Activated naive CD4-positive, alpha-beta T cell treated with anti-CD3 and anti-CD28 coated beads, Interleukin-2, amount 50 U/mL, for 24 hours (primary cell): Measurements from ENCODE around the gene SLC39A5.
"Not testable (repeated sequence)": the region's sequence is repeated elsewhere in the genome, so short reads cannot be mapped to it uniquely, and the experiment has no call there.

Experiments
- H3K27ac Mint-ChIP-seq: one replicate; pipeline ENCODE4 v1.8.0; 2021; ENCODE audit warnings: mild to moderate bottlenecking, mixed read lengths
- H3K27me3 Mint-ChIP-seq: one replicate; pipeline ENCODE4 v1.8.0; 2021; ENCODE audit warnings: mixed read lengths
- H3K36me3 Mint-ChIP-seq: one replicate; pipeline ENCODE4 v1.8.0; 2021; ENCODE audit warnings: mixed read lengths
- H3K4me1 Mint-ChIP-seq: one replicate; pipeline ENCODE4 v1.8.0; 2021; ENCODE audit warnings: mixed read lengths
- H3K4me3 Mint-ChIP-seq: one replicate; pipeline ENCODE4 v1.8.0; 2021; ENCODE audit warnings: mild to moderate bottlenecking, mixed read lengths
- H3K9me3 Mint-ChIP-seq: one replicate; pipeline ENCODE4 v1.8.0; 2021; ENCODE audit warnings: mixed read lengths

The SLC39A5 gene, protein sequence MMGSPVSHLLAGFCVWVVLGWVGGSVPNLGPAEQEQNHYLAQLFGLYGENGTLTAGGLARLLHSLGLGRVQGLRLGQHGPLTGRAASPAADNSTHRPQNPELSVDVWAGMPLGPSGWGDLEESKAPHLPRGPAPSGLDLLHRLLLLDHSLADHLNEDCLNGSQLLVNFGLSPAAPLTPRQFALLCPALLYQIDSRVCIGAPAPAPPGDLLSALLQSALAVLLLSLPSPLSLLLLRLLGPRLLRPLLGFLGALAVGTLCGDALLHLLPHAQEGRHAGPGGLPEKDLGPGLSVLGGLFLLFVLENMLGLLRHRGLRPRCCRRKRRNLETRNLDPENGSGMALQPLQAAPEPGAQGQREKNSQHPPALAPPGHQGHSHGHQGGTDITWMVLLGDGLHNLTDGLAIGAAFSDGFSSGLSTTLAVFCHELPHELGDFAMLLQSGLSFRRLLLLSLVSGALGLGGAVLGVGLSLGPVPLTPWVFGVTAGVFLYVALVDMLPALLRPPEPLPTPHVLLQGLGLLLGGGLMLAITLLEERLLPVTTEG

GRCh38 chr12:56229916-56230431 lies at the start of gene SLC39A5:
TSS of gene SLC39A5 (plus strand) at chr12:56230051. CDS start at chr12:56231275, 1,224 bp downstream.
- Mint-ChIP-seq H3K9me3 (no peaks in the 10 kb centered on the region), H3K27ac (no peak within 1 kb of the TSS), H3K36me3 (peaks cover 2% of the 10 kb centered on the region), H3K4me3 (no peak within 1 kb of the TSS), H3K27me3 (no peaks in the 10 kb centered on the region), H3K4me1 (peaks cover 6% of the 10 kb centered on the region)

GRCh38 chr12:56186957-56187356 lies 42.9 kb upstream of the SLC39A5 start:
- H3K27me3 Mint-ChIP-seq: no peaks in the 10 kb centered on the region
- H3K4me3 Mint-ChIP-seq: peak overlapping the region; percentile 90
- peaks cover 38% of the 10 kb centered on the region for H3K4me1 Mint-ChIP-seq
- H3K27ac Mint-ChIP-seq: peak overlapping the region; percentile 85
- H3K36me3 Mint-ChIP-seq: peaks cover 6% of the 10 kb centered on the region
- no peaks in the 10 kb centered on the region for H3K9me3 Mint-ChIP-seq

DNA sequence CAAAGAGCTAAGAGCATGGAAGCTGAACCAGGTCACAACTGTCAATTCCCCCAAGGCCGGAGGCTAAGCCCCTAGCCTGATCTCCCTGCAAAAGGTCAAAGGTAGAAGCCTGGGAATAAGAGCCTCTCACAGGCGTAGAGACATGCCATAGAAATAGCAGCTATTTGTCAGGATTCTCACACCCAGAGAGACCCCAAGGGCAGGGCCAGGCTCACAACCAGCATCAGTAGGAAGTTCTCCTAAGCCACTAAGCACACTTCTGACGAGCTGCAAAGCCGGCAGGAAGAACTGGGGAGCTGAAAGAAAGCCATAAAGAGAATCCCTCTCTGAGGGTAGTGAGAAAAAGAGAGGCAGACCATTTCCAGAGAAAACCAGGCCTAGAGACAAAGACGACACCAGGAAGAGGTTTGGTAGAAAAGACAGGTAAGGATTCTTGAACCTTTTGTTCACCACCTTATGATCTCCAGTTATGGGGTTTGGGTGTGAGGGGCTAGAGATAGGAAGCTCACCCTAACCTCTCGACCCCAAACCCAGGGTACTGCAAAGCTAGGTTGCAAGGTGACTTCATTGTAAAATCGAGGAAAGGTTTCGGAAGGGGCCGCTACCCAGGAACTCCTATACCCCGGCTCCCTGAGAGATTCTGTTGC lies 41.6 kb upstream of the SLC39A5 start:
- no peaks in the 10 kb centered on the region for H3K9me3 Mint-ChIP-seq
- H3K36me3 Mint-ChIP-seq: peaks cover 6% of the 10 kb centered on the region
- peaks cover 45% of the 10 kb centered on the region for H3K4me1 Mint-ChIP-seq
- H3K27ac Mint-ChIP-seq: peak overlapping the region; percentile 91
- H3K4me3 Mint-ChIP-seq: peak overlapping the region; percentile 90
- no peaks in the 10 kb centered on the region for H3K27me3 Mint-ChIP-seq

- peaks cover 49% of the 10 kb centered on the region for H3K4me1 Mint-ChIP-seq
- H3K36me3 Mint-ChIP-seq: peaks cover 6% of the 10 kb centered on the region
- no peaks in the 10 kb centered on the region for H3K27me3 Mint-ChIP-seq
- peak overlapping the region; percentile 90 for H3K4me3 Mint-ChIP-seq
- H3K9me3 Mint-ChIP-seq: no peaks in the 10 kb centered on the region
- peak overlapping the region; percentile 91 for H3K27ac Mint-ChIP-seq
Observed at GRCh38 chr12:56188778-56189098, 41.1 kb upstream of the SLC39A5 start.

DNA sequence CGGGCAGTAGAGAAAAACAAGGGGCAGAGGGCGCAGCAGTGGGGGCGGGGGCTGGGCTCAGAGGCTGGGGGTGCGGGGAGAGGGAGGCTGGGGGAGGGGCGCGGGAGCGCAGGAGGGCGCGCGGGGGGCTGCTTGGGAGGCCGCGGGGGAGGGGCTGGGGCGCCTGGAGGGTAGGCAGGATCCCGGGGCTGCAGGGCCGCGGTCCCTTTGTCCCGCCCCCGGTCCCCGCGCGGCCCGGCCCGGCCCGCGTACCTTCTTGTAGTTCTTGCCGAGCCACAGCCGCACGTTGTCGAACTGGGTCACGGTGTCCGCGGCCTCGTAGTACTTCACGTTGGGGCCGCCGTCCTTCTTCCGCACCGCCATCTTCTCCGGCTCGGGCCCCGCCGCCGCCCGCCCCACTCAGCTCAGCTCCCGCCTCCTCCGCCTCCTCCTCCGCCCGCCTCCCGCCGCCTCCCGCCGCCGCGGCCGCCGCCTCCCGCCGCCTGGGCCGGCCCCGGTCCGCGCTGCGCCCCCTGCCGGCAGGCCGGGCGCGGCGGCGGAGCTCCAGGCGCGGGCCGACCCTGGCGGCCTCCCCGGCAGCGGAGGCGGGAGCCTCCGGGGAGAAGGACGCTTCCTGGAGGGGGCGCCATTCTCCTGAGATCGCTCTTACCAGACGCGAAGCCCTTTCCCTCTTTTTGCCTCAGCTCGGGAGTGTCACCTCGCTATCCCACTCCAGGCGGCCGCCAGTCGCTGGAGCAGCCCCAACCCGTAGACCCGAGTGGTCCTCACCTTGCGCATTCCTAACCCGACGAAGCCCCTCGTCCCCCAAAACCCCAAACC lies 40.5 kb upstream of the SLC39A5 start, which contains the start of gene SMARCC2:
Gene SMARCC2 (minus strand): TSS at position 385 of the 819 bp plus-strand sequence. CDS start 22 bp downstream, at position 363.
- Mint-ChIP-seq H3K4me1 (peaks cover 49% of the 10 kb centered on the region), H3K4me3 (peak within 1 kb of the TSS; percentile 98), H3K27ac (peak within 1 kb of the TSS; percentile 100), H3K36me3 (peaks cover 5% of the 10 kb centered on the region), H3K9me3 (no peaks in the 10 kb centered on the region), H3K27me3 (no peaks in the 10 kb centered on the region)

DNA sequence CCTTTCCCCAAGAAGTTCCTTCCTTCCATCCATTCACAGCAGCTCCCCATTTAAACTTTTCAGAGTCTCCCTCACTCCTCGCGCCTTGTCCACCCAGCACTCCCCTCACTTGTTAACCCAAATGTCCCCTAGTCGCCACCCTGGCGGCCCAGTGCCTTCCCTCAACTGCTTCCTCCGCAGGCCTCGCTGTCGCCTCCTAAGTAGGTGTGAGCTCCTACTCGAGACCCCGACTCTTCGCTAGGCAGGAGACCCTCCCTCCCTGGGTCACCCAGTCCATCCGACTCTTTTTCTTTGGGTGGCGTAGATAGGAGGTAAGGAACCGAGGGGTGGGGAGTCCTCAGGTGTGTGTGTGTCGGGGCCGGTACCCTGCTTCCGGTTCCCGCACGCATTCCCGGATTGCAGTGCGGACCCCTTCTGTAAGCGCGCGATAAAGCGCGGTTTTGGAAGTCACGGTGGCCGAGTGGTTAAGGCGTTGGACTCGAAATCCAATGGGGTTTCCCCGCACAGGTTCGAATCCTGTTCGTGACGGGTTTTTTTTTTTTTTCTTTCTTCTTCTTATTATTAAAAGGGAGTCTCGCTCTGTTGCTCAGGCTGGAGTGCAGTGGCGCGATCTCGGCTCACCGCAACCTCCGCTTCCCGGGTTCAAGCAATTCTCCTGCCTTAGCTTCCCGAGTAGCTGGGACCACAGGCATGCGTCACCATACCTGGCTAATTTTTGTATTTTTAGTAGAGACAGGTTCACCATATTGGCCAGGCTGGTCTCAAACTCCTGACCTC lies 39.7 kb upstream of the SLC39A5 start:
- H3K9me3 Mint-ChIP-seq: no peaks in the 10 kb centered on the region
- no peaks in the 10 kb centered on the region for H3K27me3 Mint-ChIP-seq
- H3K36me3 Mint-ChIP-seq: peaks cover 5% of the 10 kb centered on the region
- peak overlapping the region; percentile 98 for H3K4me3 Mint-ChIP-seq
- peaks cover 49% of the 10 kb centered on the region for H3K4me1 Mint-ChIP-seq
- peak overlapping the region; percentile 100 for H3K27ac Mint-ChIP-seq

GRCh38 chr12:56190695-56191155 lies 39.1 kb upstream of the SLC39A5 start:
- no peaks in the 10 kb centered on the region for H3K27me3 Mint-ChIP-seq
- H3K27ac Mint-ChIP-seq: peak overlapping the region; percentile 100
- peaks cover 48% of the 10 kb centered on the region for H3K4me1 Mint-ChIP-seq
- peaks cover 4% of the 10 kb centered on the region for H3K36me3 Mint-ChIP-seq
- no peaks in the 10 kb centered on the region for H3K9me3 Mint-ChIP-seq
- peak overlapping the region; percentile 98 for H3K4me3 Mint-ChIP-seq

DNA sequence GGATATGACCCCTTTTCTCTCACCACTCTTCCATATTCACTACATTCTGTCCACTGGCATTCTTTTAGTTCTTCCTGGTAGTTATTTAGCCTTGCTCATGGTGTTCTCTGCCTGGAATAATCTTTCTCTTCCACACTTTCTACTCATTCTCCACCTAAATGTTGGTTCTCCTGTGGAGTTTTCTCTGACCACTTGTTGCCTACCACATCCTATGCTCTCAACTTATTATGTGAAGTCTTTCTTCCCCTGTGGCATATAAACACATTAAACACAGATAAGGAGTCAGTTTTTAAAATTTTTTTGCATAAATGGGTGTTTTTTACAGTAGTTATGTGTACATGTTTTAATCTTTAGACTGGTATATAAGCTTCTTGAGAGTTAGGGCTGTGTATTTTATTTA lies 37.3 kb upstream of the SLC39A5 start:
- Mint-ChIP-seq H3K36me3 (no peaks in the 10 kb centered on the region), H3K4me1 (peaks cover 34% of the 10 kb centered on the region), H3K27me3 (no peaks in the 10 kb centered on the region), H3K4me3 (peak overlapping the region; percentile 6), H3K27ac (no peak overlapping the region), H3K9me3 (no peaks in the 10 kb centered on the region)

DNA sequence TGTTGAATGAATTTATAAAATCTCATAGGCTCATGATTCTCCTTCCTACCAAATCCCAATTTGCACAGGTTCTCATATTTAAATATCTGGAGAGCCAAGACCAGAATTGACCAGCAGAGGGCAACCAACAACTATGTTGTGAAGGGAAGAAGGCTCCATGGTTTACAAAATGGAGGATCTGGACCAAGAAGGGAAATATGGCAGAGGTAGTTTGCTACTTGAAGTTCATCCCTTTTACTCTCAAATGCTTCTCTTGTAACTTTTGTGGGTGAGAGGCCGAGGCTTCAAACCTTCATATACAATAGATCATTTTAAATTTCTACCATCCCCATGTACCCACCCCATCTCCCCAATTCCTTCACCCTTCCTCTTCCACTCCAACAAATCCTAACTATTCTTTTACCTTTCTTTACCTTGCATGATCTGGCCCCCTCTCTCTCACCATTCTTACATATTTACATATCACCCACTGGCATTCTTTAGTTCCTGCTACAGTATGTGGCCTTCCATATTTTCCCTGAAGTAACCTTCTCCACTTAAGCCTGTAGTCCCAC lies 36.7 kb upstream of the SLC39A5 start:
- Mint-ChIP-seq H3K27me3 (no peaks in the 10 kb centered on the region), H3K9me3 (no peaks in the 10 kb centered on the region), H3K4me1 (peaks cover 29% of the 10 kb centered on the region), H3K36me3 (no peaks in the 10 kb centered on the region), H3K27ac (peak overlapping the region; percentile 89), H3K4me3 (peak overlapping the region; percentile 6)

- H3K27ac Mint-ChIP-seq, H3K36me3 Mint-ChIP-seq, H3K27me3 Mint-ChIP-seq, H3K9me3 Mint-ChIP-seq, H3K4me3 Mint-ChIP-seq: not testable (repeated sequence)
- H3K4me1 Mint-ChIP-seq: peaks cover 11% of the 10 kb centered on the region
Observed at GRCh38 chr12:56196818-56197550, 32.9 kb upstream of the SLC39A5 start.

- no peaks in the 10 kb centered on the region for H3K27me3 Mint-ChIP-seq
- H3K36me3 Mint-ChIP-seq: no peaks in the 10 kb centered on the region
- peaks cover 5% of the 10 kb centered on the region for H3K4me1 Mint-ChIP-seq
- H3K9me3 Mint-ChIP-seq: no peaks in the 10 kb centered on the region
- no peak overlapping the region for H3K27ac Mint-ChIP-seq
- no peak overlapping the region for H3K4me3 Mint-ChIP-seq
Observed at GRCh38 chr12:56197921-56198635, 31.8 kb upstream of the SLC39A5 start.

GRCh38 chr12:56198836-56199235 lies 31.0 kb upstream of the SLC39A5 start:
- Mint-ChIP-seq H3K27ac (no peak overlapping the region), H3K4me3 (no peak overlapping the region), H3K36me3 (no peaks in the 10 kb centered on the region), H3K4me1 (no peaks in the 10 kb centered on the region), H3K9me3 (no peaks in the 10 kb centered on the region), H3K27me3 (no peaks in the 10 kb centered on the region)

GRCh38 chr12:56202366-56202765 lies 27.5 kb upstream of the SLC39A5 start:
- Mint-ChIP-seq H3K9me3 (no peaks in the 10 kb centered on the region), H3K4me1 (peaks cover 4% of the 10 kb centered on the region), H3K36me3 (peaks cover 4% of the 10 kb centered on the region), H3K27me3 (no peaks in the 10 kb centered on the region), H3K27ac (peak overlapping the region; percentile 90), H3K4me3 (no peak overlapping the region)
